ENCODE results near the gene TMEM271.

The TMEM271 gene

DNA sequence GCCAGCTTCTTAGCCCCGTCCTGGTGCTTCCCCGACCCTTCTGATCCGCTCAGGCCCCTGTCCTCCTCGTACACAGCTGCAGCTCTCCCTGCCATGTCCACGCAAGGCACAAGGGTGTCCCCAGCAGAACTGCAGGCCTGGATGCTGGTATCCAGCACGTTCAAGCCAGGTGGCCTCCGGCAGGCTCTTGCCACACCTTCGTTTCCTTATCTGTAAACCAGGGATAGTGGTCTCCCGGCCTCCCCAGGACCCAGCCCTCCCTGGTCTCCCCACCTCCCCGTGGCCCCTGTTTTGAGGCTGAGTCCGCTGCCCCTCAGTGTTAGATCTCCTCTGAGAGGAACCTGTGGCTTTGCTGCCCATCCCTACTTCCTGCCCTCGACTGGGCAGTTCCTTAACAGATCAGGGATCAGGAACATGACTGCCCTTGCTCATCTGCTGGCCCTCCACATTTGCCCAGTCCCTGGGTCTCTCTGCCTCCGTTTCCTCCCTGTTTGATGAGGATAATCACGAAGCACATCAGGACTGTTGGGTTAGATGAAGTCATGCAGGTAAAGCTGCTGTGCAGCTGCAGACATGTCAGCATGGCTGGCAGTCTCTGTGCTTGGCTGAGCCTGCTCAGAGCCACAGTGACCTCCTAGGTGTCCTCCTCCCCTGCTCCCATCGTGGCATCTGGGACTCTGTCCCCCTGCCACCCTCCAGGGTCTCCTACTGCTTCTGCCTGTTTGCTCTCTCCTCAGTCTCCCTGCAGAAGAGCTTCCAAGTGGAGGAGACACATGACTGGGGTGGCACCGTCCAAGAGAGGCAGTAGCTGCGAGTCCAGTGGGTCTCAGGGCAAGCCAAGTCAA is 44.2 kb downstream of the TMEM271 start:
- H3K27me3 ChIP-seq (ENCODE audit: control insufficient read depth in 1 of 2, insufficient read depth in 2 of 2, low read length in 2 of 2): no peaks in the 10 kb centered on the region
- no peaks in the 10 kb centered on the region for H3K9me3 ChIP-seq (ENCODE audit: control insufficient read depth in 1 of 2, low read length in 2 of 2)
- no peak overlapping the region for H3K4me3 ChIP-seq (ENCODE audit: low read depth in 1 of 2, low read length in 2 of 2)
- H3K9ac ChIP-seq (ENCODE audit: low read depth in 1 of 2, low read length in 2 of 2): no peak overlapping the region
- H3K4me1 ChIP-seq (ENCODE audit: control insufficient read depth in 1 of 2, insufficient read depth in 2 of 2, low read length in 2 of 2): no peaks in the 10 kb centered on the region
- H3K36me3 ChIP-seq (ENCODE audit: control insufficient read depth in 1 of 2, insufficient read depth in 2 of 2, low read length in 2 of 2): peaks cover 37 to 94% of the 10 kb centered on the region in 2 donors
- H3K27ac ChIP-seq (ENCODE audit: low read depth, low read length): no peak overlapping the region

DNA sequence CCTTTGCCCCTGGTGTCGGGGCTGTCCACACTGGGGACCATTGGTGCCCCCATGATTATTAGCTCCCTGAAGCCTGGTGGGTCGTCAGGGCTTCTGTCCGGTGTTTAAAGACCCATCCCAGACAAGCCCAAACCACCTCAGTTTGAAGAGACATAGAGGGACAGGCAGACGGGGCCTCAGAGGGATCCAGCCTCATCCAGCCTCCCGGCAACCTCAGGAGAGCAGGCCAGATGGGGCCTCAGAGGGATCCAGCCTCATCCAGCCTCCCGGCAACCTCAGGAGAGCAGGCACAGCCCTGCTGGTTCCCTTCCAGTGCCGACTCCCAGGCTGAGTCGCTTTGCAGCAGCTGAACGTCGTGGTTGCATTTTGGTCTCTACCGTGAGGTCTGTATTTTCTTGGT is 45.0 kb downstream of the TMEM271 start:
- Histone ChIP-seq H3K27ac (ENCODE audit: low read depth, low read length) (no peak overlapping the region), H3K4me3 (ENCODE audit: low read depth in 1 of 2, low read length in 2 of 2) (no peak overlapping the region), H3K9ac (ENCODE audit: low read depth in 1 of 2, low read length in 2 of 2) (no peak overlapping the region), H3K27me3 (ENCODE audit: control insufficient read depth in 1 of 2, insufficient read depth in 2 of 2, low read length in 2 of 2) (no peaks in the 10 kb centered on the region), H3K4me1 (ENCODE audit: control insufficient read depth in 1 of 2, insufficient read depth in 2 of 2, low read length in 2 of 2) (no peaks in the 10 kb centered on the region), H3K36me3 (ENCODE audit: control insufficient read depth in 1 of 2, insufficient read depth in 2 of 2, low read length in 2 of 2) (peaks cover 30 to 91% of the 10 kb centered on the region in 2 donors), H3K9me3 (ENCODE audit: control insufficient read depth in 1 of 2, low read length in 2 of 2) (no peaks in the 10 kb centered on the region)

DNA sequence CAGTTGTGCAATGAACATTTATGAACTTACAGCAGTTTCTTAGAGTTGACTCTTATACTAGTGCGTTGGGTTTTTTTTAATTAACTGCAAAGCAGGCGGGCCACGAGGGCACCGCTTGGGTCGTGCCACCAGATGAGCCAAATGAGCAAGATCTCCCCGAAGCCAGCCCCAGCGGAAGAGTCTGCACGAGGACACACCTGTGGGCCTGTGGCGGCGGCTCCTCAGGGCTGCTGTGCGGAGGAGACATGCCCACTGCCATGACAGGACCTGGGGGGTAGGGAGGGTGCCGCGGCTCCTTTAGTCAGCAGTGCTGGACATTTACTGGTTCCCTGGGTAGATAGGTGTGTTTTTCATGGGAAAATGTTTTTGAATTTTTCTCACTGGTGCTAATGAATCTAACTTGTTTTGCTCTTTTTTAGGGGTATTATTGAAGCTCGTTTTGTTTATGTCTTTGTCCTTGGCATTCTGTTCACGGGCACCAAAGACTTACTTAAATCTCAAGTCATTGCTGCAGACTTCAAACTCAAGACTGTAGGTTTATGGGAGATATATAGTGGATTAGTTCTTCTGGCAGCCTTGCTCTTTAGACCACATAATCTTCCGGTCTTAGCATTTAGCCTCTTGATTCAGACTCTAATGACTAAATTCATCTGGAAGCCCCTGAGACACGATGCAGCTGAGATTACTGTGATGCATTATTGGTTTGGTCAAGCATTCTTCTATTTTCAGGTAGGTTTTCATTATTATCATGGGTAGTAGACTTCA is 45.9 kb downstream of the TMEM271 start:
- no peaks in the 10 kb centered on the region for H3K9me3 ChIP-seq (ENCODE audit: control insufficient read depth in 1 of 2, low read length in 2 of 2)
- H3K27ac ChIP-seq (ENCODE audit: low read depth, low read length): no peak overlapping the region
- H3K4me3 ChIP-seq (ENCODE audit: low read depth in 1 of 2, low read length in 2 of 2): no peak overlapping the region
- H3K4me1 ChIP-seq (ENCODE audit: control insufficient read depth in 1 of 2, insufficient read depth in 2 of 2, low read length in 2 of 2): no peaks in the 10 kb centered on the region
- H3K36me3 ChIP-seq (ENCODE audit: control insufficient read depth in 1 of 2, insufficient read depth in 2 of 2, low read length in 2 of 2): peaks cover 29 to 86% of the 10 kb centered on the region in 2 donors
- H3K27me3 ChIP-seq (ENCODE audit: control insufficient read depth in 1 of 2, insufficient read depth in 2 of 2, low read length in 2 of 2): no peaks in the 10 kb centered on the region
- no peak overlapping the region for H3K9ac ChIP-seq (ENCODE audit: low read depth in 1 of 2, low read length in 2 of 2)

DNA sequence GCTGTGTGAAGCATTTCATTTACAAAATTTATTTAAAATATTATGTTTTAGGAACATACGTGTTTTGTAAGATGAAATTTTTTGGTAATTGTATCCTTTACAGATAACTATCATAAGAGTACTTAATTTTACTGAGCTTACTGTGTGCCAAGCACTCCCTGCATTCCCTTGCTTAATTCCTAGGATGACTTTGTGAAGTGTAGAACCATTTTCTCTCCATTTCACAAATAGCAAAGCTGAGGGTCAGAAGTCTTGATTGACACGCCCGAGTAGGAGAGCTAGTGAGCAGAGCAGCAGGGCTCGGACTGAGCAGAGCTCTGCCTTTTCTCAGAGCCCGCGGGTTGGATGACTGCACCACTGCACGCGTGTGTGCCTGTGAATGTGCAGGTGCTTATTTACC is 46.5 kb downstream of the TMEM271 start:
- H3K9me3 ChIP-seq (ENCODE audit: control insufficient read depth in 1 of 2, low read length in 2 of 2): no peaks in the 10 kb centered on the region
- H3K27ac ChIP-seq (ENCODE audit: low read depth, low read length): no peak overlapping the region
- no peaks in the 10 kb centered on the region for H3K4me1 ChIP-seq (ENCODE audit: control insufficient read depth in 1 of 2, insufficient read depth in 2 of 2, low read length in 2 of 2)
- no peak overlapping the region for H3K9ac ChIP-seq (ENCODE audit: low read depth in 1 of 2, low read length in 2 of 2)
- no peak overlapping the region for H3K4me3 ChIP-seq (ENCODE audit: low read depth in 1 of 2, low read length in 2 of 2)
- H3K27me3 ChIP-seq (ENCODE audit: control insufficient read depth in 1 of 2, insufficient read depth in 2 of 2, low read length in 2 of 2): no peaks in the 10 kb centered on the region
- H3K36me3 ChIP-seq (ENCODE audit: control insufficient read depth in 1 of 2, insufficient read depth in 2 of 2, low read length in 2 of 2): peaks cover 29 to 85% of the 10 kb centered on the region in 2 donors

DNA sequence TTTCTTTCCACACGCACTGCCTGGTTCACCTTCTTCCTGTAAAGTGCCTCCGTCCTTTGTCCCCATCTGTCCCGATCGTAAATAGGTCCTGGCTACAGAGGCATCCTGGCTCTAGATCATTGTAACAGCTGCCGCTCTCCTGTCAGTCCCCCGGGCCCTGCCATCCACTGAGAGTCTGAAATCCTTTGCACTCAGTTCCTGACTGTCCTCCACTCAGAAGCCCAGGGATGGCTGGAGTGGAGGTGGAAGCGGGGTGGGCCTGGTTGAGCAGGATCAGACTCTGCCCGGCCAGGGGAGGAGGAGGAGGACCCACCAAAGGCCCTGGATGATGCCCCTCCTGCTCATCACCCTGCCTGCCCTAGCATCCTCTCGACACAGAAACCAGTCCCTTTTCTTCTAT is 47.3 kb downstream of the TMEM271 start:
- Histone ChIP-seq H3K36me3 (ENCODE audit: control insufficient read depth in 1 of 2, insufficient read depth in 2 of 2, low read length in 2 of 2) (peaks cover 31 to 86% of the 10 kb centered on the region in 2 donors), H3K27me3 (ENCODE audit: control insufficient read depth in 1 of 2, insufficient read depth in 2 of 2, low read length in 2 of 2) (no peaks in the 10 kb centered on the region), H3K9me3 (ENCODE audit: control insufficient read depth in 1 of 2, low read length in 2 of 2) (no peaks in the 10 kb centered on the region), H3K9ac (ENCODE audit: low read depth in 1 of 2, low read length in 2 of 2) (no peak overlapping the region), H3K27ac (ENCODE audit: low read depth, low read length) (no peak overlapping the region), H3K4me1 (ENCODE audit: control insufficient read depth in 1 of 2, insufficient read depth in 2 of 2, low read length in 2 of 2) (no peaks in the 10 kb centered on the region), H3K4me3 (ENCODE audit: low read depth in 1 of 2, low read length in 2 of 2) (no peak overlapping the region)

DNA sequence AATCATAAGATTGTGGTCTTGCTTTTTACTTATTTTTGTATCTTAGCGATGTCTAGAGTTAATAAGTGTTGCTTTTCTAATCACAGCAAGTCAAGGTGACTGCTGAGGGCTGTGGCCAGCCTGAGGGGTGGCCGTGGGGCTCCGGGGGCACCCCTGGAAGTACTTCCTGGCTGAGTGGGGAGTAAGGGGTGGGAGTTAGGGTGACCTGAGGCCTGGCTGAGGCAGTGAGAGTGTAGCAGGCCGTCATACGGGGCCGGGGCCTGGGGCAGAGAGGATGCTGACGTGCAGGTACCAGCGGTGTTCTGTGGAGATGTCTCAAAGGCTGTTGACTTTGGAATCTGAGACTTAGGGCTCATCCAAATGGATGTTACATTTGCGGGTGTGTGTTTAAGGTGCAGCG is 47.8 kb downstream of the TMEM271 start:
- Histone ChIP-seq H3K4me1 (ENCODE audit: control insufficient read depth in 1 of 2, insufficient read depth in 2 of 2, low read length in 2 of 2) (no peaks in the 10 kb centered on the region), H3K27ac (ENCODE audit: low read depth, low read length) (no peak overlapping the region), H3K27me3 (ENCODE audit: control insufficient read depth in 1 of 2, insufficient read depth in 2 of 2, low read length in 2 of 2) (no peaks in the 10 kb centered on the region), H3K36me3 (ENCODE audit: control insufficient read depth in 1 of 2, insufficient read depth in 2 of 2, low read length in 2 of 2) (peaks cover 37 to 86% of the 10 kb centered on the region in 2 donors), H3K9me3 (ENCODE audit: control insufficient read depth in 1 of 2, low read length in 2 of 2) (no peaks in the 10 kb centered on the region), H3K4me3 (ENCODE audit: low read depth in 1 of 2, low read length in 2 of 2) (no peak overlapping the region), H3K9ac (ENCODE audit: low read depth in 1 of 2, low read length in 2 of 2) (no peak overlapping the region)

DNA sequence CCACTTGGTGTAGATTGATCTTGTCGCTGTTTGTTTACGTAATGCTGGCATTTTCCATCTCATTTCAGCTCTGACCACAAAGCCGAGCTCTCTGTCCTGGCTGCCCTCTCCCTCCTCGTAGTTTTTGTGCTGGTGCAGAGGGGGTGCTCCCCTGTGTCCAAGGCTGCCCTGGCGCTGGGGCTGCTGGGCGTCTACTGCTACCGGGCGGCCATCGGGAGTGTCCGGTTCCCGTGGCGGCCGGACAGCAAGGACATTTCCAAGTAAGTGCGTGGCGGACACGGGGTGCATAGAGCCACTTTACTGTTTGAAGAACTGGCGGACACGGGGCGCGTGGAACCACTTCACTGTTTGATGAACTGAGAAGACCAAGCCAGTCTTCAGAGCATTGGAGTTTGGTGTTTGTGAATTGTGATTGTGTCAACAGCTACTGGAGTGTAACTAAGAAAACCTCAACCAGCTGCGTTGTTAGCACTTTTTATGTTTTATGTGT is 49.1 kb downstream of the TMEM271 start:
- Histone ChIP-seq H3K9me3 (ENCODE audit: control insufficient read depth in 1 of 2, low read length in 2 of 2) (no peaks in the 10 kb centered on the region), H3K36me3 (ENCODE audit: control insufficient read depth in 1 of 2, insufficient read depth in 2 of 2, low read length in 2 of 2) (peaks cover 43 to 87% of the 10 kb centered on the region in 2 donors), H3K4me3 (ENCODE audit: low read depth in 1 of 2, low read length in 2 of 2) (no peak overlapping the region), H3K4me1 (ENCODE audit: control insufficient read depth in 1 of 2, insufficient read depth in 2 of 2, low read length in 2 of 2) (no peaks in the 10 kb centered on the region), H3K9ac (ENCODE audit: low read depth in 1 of 2, low read length in 2 of 2) (no peak overlapping the region), H3K27ac (ENCODE audit: low read depth, low read length) (no peak overlapping the region), H3K27me3 (ENCODE audit: control insufficient read depth in 1 of 2, insufficient read depth in 2 of 2, low read length in 2 of 2) (no peaks in the 10 kb centered on the region)

DNA sequence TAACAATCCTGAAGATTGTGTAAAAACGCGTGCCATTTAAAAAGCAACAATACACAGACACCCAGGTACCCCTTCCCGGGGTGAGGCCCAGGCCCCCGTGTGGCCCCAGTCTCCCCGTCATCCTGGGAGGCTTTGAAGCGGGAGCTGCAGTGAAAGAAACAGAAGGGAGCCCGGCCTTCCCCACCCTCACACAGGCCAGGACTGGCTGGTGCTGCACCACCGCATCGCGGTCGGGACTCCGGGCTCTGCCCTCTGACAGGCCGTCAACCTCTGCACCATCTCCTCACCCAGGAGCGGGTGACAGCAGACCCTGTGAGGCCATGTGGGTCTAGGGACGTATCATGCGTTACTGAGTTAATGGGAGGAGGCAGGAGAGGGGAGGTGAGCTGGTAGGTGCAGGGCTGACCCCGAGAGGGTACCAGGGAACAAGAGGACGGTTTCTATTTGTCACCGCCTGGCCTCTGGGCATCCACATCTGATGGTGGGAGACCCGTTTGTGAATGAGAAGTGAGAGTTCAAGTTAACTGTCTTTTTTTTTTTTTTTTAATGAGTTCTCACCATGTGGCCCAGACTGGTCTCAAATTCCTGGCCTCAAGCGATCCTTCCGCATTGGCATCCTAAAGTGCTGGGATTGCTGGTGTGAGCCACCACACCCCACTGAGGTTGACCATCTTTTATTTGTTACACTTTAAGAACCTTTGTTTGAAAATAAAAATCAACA is 49.7 kb downstream of the TMEM271 start:
- Histone ChIP-seq H3K27me3 (ENCODE audit: control insufficient read depth in 1 of 2, insufficient read depth in 2 of 2, low read length in 2 of 2) (no peaks in the 10 kb centered on the region), H3K36me3 (ENCODE audit: control insufficient read depth in 1 of 2, insufficient read depth in 2 of 2, low read length in 2 of 2) (peaks cover 43 to 87% of the 10 kb centered on the region in 2 donors), H3K27ac (ENCODE audit: low read depth, low read length) (no peak overlapping the region), H3K4me3 (ENCODE audit: low read depth in 1 of 2, low read length in 2 of 2) (no peak overlapping the region), H3K9me3 (ENCODE audit: control insufficient read depth in 1 of 2, low read length in 2 of 2) (no peaks in the 10 kb centered on the region), H3K4me1 (ENCODE audit: control insufficient read depth in 1 of 2, insufficient read depth in 2 of 2, low read length in 2 of 2) (no peaks in the 10 kb centered on the region), H3K9ac (ENCODE audit: low read depth in 1 of 2, low read length in 2 of 2) (no peak overlapping the region)

DNA sequence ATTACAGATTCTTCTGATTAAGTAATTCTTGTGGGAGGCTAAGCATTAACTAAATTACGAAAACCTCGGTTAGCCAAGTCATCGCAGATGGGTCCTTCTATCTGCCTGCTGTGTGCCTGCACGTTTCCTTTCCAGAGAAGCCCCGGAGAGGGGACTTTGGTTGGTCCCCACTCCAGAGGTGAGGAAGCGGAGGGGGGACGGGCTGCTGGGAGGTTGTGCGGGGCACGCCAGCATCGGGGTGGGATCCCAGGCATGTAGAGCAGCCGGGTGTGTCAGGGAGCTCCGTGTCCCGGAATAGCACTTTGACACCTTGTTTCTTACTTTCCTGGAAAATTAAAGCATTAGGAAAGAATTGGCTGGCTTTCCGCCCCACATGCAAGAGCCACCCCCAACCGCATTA is 50.4 kb downstream of the TMEM271 start:
- H3K36me3 ChIP-seq (ENCODE audit: control insufficient read depth in 1 of 2, insufficient read depth in 2 of 2, low read length in 2 of 2): peaks cover 41 to 86% of the 10 kb centered on the region in 2 donors
- no peak overlapping the region for H3K9ac ChIP-seq (ENCODE audit: low read depth in 1 of 2, low read length in 2 of 2)
- no peak overlapping the region for H3K4me3 ChIP-seq (ENCODE audit: low read depth in 1 of 2, low read length in 2 of 2)
- H3K27ac ChIP-seq (ENCODE audit: low read depth, low read length): no peak overlapping the region
- H3K4me1 ChIP-seq (ENCODE audit: control insufficient read depth in 1 of 2, insufficient read depth in 2 of 2, low read length in 2 of 2): no peaks in the 10 kb centered on the region
- no peaks in the 10 kb centered on the region for H3K27me3 ChIP-seq (ENCODE audit: control insufficient read depth in 1 of 2, insufficient read depth in 2 of 2, low read length in 2 of 2)
- H3K9me3 ChIP-seq (ENCODE audit: control insufficient read depth in 1 of 2, low read length in 2 of 2): no peaks in the 10 kb centered on the region

DNA sequence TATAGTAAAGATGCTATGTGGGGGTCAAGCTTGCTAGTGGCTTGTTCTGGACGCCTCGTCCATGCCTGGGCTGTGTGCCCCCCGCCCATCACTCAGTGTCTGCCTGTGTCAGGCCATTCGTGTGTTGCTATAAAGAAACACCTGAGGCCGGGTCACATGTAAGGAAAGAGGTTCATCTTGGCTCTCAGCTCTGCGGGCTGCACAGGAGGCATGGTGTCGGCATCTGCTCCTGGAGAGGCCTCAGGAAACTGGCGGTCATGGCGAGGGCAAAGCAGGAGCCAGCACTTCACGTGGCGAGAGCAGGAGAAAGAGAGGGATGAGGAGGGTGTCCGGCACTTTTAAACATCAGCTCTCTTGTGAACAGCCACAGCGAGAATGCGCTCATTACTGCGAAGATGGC is 51.9 kb downstream of the TMEM271 start:
- Histone ChIP-seq H3K9ac (ENCODE audit: low read depth in 1 of 2, low read length in 2 of 2) (no peak overlapping the region), H3K9me3 (ENCODE audit: control insufficient read depth in 1 of 2, low read length in 2 of 2) (no peaks in the 10 kb centered on the region), H3K36me3 (ENCODE audit: control insufficient read depth in 1 of 2, insufficient read depth in 2 of 2, low read length in 2 of 2) (peaks cover 38 to 80% of the 10 kb centered on the region in 2 donors), H3K27me3 (ENCODE audit: control insufficient read depth in 1 of 2, insufficient read depth in 2 of 2, low read length in 2 of 2) (no peaks in the 10 kb centered on the region), H3K4me3 (ENCODE audit: low read depth in 1 of 2, low read length in 2 of 2) (no peak overlapping the region), H3K27ac (ENCODE audit: low read depth, low read length) (no peak overlapping the region), H3K4me1 (ENCODE audit: control insufficient read depth in 1 of 2, insufficient read depth in 2 of 2, low read length in 2 of 2) (no peaks in the 10 kb centered on the region)
